Right atrium auricular region (tissue), 2 donors: Measurements from ENCODE around the gene TMEM132A. TPM values are rescaled to one million over a fixed set of nuclear protein-coding genes. Genes with fewer than 3 reads are reported as not detected.

Experiments used
- DNase-seq: peaks from one replicate; pipeline ENCODE4 v3.0.0-alpha.2; 2019; ENCODE audit warnings: low spot score
- H3K27ac ChIP-seq, 2 donors: fragments of 200-600 bp; sonication (generic); 1 replicate in 1 of 2; 2 replicates in 1 of 2; pipeline ENCODE4 v1.5.1; 2016 to 2019
- H3K27me3 ChIP-seq, 2 donors: fragments of 200-600 bp; sonication (generic); one replicate each; pipeline versions ENCODE4 v1.5.1 to v1.6.0; 2017 to 2019
- H3K36me3 ChIP-seq: fragments of 200-600 bp; sonication (generic); one replicate; pipeline ENCODE4 v1.5.1; 2016
- H3K4me1 ChIP-seq, 2 donors: fragments of 200-600 bp; sonication (generic); one replicate each; pipeline versions ENCODE4 v1.5.1 to v1.6.0; 2017 to 2019
- H3K4me3 ChIP-seq, 2 donors: fragments of 200-600 bp; sonication (generic); 1 replicate in 1 of 2; 2 replicates in 1 of 2; pipeline ENCODE4 v1.5.1; 2017 to 2019; ENCODE audit warnings: mild to moderate bottlenecking in 1 of 2, moderate library complexity in 1 of 2
- H3K9me3 ChIP-seq, 2 donors: fragments of 200-600 bp; sonication (generic); one replicate each; pipeline ENCODE4 v1.5.1; 2019
- total RNA-seq, 2 donors: library from RNA; depleted of rRNA; stranded (reverse); fragments of >200 nt; gene quantifications; one replicate each; pipeline ENCODE4 v1.1.0, GENCODE V29; 2016
- TF ChIP-seq, protein P1 (sequence below), 2 donors: fragments of 200-600 bp; sonication (generic); IDR thresholded peaks; one replicate each; pipeline ENCODE4 v1.5.1; 2019; ENCODE audit warnings: antibody characterized with exemption in 2 of 2

TMEM132A gene
- total RNA-seq, 2 donors from 2014 or later, result 7.5 to 8.4 TPM

DNA sequence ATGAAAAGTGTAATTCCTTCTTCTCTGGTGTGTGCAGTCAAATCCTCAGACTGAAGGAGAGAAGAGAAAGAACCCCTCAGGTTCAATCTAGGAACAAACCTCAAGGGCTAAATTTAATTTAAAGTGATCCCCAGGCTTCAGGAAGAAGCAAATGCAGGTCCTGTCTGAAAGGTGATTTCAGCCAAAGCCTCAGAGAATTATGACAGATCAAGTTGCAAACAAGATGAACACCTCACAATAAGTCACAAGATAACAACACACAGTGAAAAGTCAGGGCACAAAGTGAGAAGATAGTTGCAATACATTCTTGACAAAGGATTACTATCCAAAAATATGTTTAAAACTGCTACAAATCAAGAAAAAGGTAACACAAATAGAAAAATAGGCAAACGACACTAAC is 45.2 kb upstream of the TMEM132A start:
- Histone ChIP-seq H3K4me3 (no peak overlapping the region), H3K27me3 (no peaks in the 10 kb centered on the region), H3K9me3 (no peaks in the 10 kb centered on the region), H3K36me3 (peaks cover 7% of the 10 kb centered on the region), H3K27ac (no peak overlapping the region), H3K4me1 (peaks cover 0 to 6% of the 10 kb centered on the region in 2 donors)
- no peak for DNase-seq
- TF ChIP-seq, protein P1, sequence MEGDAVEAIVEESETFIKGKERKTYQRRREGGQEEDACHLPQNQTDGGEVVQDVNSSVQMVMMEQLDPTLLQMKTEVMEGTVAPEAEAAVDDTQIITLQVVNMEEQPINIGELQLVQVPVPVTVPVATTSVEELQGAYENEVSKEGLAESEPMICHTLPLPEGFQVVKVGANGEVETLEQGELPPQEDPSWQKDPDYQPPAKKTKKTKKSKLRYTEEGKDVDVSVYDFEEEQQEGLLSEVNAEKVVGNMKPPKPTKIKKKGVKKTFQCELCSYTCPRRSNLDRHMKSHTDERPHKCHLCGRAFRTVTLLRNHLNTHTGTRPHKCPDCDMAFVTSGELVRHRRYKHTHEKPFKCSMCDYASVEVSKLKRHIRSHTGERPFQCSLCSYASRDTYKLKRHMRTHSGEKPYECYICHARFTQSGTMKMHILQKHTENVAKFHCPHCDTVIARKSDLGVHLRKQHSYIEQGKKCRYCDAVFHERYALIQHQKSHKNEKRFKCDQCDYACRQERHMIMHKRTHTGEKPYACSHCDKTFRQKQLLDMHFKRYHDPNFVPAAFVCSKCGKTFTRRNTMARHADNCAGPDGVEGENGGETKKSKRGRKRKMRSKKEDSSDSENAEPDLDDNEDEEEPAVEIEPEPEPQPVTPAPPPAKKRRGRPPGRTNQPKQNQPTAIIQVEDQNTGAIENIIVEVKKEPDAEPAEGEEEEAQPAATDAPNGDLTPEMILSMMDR (IDR thresholded peaks at IDR 0.05), result no peak

DNA sequence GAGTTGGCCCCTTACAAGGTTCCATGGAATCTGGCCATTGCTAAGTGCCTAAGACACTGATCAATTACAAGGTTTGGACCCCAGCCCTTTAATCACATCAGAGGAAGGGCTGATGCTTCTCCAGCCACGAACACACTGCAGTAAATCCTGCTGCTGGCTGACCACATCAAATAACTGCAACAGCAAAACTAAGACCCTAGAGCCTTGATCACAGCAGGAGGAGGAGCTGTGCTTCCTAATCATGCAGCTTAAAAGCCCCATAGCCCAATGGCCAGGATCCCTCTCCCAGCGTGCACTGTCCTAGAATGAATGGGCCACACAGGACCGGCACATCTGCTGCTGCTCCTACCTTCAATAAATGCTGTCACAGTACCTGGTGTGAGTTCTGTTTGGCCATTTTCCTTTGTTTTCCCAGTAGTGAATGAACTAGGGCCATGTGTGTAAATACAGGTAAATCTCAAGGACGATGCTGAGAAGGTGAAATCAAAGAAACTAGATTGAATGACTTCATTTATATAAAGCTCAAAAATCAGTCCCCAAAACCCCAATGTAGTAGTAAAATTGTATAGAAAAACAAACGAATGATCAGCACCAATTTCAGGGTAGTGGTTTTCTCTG is 44.2 kb upstream of the TMEM132A start:
- TF ChIP-seq, protein P1 (IDR thresholded peaks at IDR 0.05), result no peak
- H3K9me3 ChIP-seq, result no peaks in the 10 kb centered on the region
- peaks cover 0 to 6% of the 10 kb centered on the region in 2 donors for H3K4me1 ChIP-seq
- H3K36me3 ChIP-seq, result peaks cover 7% of the 10 kb centered on the region
- no peak overlapping the region for H3K27ac ChIP-seq
- no peaks in the 10 kb centered on the region for H3K27me3 ChIP-seq
- H3K4me3 ChIP-seq, result no peak overlapping the region
- no peak for DNase-seq

DNA sequence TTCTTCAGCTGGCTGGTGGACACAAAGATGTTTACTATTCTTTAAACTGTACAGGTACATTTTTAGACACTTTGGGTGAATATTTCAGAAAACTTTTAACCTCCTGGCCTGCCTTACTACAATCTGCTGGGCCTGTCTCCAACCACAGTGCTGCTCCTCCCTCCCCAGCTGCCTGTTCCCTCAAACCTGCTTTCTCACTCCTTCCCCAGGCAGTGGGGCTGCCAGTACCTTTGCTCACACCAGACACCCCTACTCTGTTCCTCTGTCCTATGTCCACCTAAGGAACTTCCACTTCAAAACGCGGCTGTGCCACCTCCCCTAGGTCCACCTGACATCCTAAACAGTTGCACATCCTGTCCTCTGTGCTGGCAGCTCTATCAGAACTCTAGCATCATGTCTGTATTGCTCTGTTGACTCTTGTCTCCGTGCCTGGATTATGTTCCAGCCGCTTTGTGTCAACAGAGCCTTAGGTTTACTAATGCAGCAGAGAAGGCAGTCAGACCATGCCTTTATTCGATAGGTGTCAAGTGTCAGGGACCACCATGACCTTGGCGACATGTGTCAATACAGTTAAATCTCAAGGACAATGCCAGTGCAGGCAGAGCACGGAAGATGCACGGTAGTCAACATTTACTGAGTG is 43.5 kb upstream of the TMEM132A start:
- Histone ChIP-seq H3K36me3 (peaks cover 7% of the 10 kb centered on the region), H3K27ac (no peak overlapping the region), H3K9me3 (no peaks in the 10 kb centered on the region), H3K4me1 (peaks cover 0 to 6% of the 10 kb centered on the region in 2 donors), H3K27me3 (no peaks in the 10 kb centered on the region), H3K4me3 (no peak overlapping the region)
- TF ChIP-seq, protein P1 (IDR thresholded peaks at IDR 0.05), result no peak
- no peak for DNase-seq

DNA sequence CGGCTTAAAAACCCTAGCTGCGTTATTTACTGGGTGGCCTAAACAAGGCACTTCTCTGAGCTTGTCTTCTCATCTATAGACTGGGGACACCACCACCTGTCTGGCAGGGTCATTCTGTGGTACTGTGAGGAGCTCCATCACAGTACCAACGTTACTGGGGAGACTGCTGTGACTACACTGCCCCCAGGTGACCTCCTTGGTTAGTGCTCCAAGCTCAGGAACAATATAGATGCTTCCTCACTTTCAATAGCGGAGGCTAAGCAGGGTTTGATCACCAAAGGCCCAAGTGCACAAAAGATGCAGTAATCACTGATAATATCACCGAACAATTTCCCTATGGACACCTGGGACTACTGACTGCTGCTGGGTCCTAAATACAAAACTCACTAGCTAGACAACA is 36.7 kb upstream of the TMEM132A start:
- no peak overlapping the region for H3K27ac ChIP-seq
- H3K27me3 ChIP-seq, result no peaks in the 10 kb centered on the region
- no peak for DNase-seq
- peaks cover 0 to 19% of the 10 kb centered on the region in 2 donors for H3K4me1 ChIP-seq
- TF ChIP-seq, protein P1 (IDR thresholded peaks at IDR 0.05), result peak; percentile 20 to 59
- H3K4me3 ChIP-seq, result no peak overlapping the region
- H3K9me3 ChIP-seq, result no peaks in the 10 kb centered on the region
- H3K36me3 ChIP-seq, result peaks cover 16% of the 10 kb centered on the region

DNA sequence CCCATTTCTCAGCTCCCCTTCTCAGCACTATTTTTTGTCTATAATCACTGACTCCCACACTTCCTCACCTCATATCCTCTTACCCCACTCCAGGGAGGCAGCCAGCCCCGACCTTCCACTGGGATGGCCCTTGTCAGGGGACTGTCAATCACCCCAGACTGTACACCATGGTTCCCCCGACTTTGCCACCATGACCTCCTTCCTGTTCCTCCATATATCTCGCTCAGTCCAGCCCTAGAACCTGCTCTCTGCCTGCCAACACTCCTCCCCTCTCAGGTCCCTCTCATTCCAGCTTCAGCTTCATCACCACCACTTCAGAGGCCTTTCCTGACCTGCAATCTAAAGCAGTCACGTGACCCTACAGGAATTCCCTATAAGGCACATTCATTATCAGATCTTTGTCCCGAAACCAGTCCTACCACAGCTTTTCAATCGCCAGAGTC is 34.4 kb upstream of the TMEM132A start:
- H3K4me3 ChIP-seq, result no peak overlapping the region
- DNase-seq, result no peak
- H3K4me1 ChIP-seq, result peaks cover 0 to 19% of the 10 kb centered on the region in 2 donors
- no peak overlapping the region for H3K27ac ChIP-seq
- TF ChIP-seq, protein P1 (IDR thresholded peaks at IDR 0.05), result no peak
- H3K36me3 ChIP-seq, result peaks cover 31% of the 10 kb centered on the region
- H3K27me3 ChIP-seq, result no peaks in the 10 kb centered on the region
- no peaks in the 10 kb centered on the region for H3K9me3 ChIP-seq
